Thymus (tissue), 11 donors: Measurements from ENCODE around the gene MAT1A. TPM values are rescaled to one million over a fixed set of nuclear protein-coding genes. Genes with fewer than 3 reads are reported as not detected.

Source experiments
- DNase-seq, 9 donors: peaks; one replicate each; pipeline ENCODE4 v3.0.0-alpha.2; 2013; ENCODE audit warnings: low spot score in 9 of 9, low read depth in 6 of 9, missing footprints in 1 of 9
- H3K27ac ChIP-seq, 2 donors: one replicate each; pipeline ENCODE4 v1.5.1; 2013; ENCODE audit warnings: control low read depth in 1 of 2, low read depth in 1 of 2, low read length in 1 of 2, mild to moderate bottlenecking in 1 of 2, moderate library complexity in 1 of 2
- H3K27me3 ChIP-seq, 2 donors: one replicate each; pipeline ENCODE4 v1.5.1; 2013; ENCODE audit warnings: low read length in 1 of 2; ENCODE audit not compliant: control insufficient read depth in 2 of 2, insufficient read depth in 1 of 2
- H3K36me3 ChIP-seq, 2 donors: one replicate each; pipeline ENCODE4 v1.5.1; 2013; ENCODE audit warnings: low read length in 1 of 2, mild to moderate bottlenecking in 1 of 2, moderate library complexity in 1 of 2; ENCODE audit not compliant: control insufficient read depth in 2 of 2, insufficient read depth in 2 of 2
- H3K4me1 ChIP-seq, 2 donors: one replicate each; pipeline ENCODE4 v1.5.1; 2013; ENCODE audit warnings: low read length in 2 of 2; ENCODE audit not compliant: control insufficient read depth in 2 of 2, insufficient read depth in 2 of 2
- H3K4me3 ChIP-seq, 2 donors: one replicate each; pipeline ENCODE4 v1.5.1; 2013; ENCODE audit warnings: low read length in 2 of 2, control low read depth in 1 of 2, mild to moderate bottlenecking in 1 of 2
- H3K9me3 ChIP-seq, 2 donors: one replicate each; pipeline ENCODE4 v1.5.1; 2013; ENCODE audit warnings: low read length in 1 of 2, mild to moderate bottlenecking in 1 of 2; ENCODE audit not compliant: control insufficient read depth in 2 of 2, insufficient read depth in 1 of 2
- WGBS: extraction: QIAGEN DNeasy Blood & Tissue Kit; methylation state at CpG from one replicate; pipeline ENCODE4 v1.1.7; 2013; 5-methylcytosine and 5-hydroxymethylcytosine counted together
- polyA plus RNA-seq: library from polyadenylated mRNA; stranded (reverse); fragments of 200-250 nt; gene quantifications from one replicate; pipeline ENCODE4 v1.2.3, GENCODE V29; 2013
- total RNA-seq: library from RNA; stranded (reverse); fragments of 120-200 nt; gene quantifications from one replicate; pipeline ENCODE4 v1.2.4, GENCODE V29; 2013
- donor health status: healthy.

Gene MAT1A
- total and polyA plus RNA-seq, 2 donors, result 0.38 to 0.46 TPM

DNA sequence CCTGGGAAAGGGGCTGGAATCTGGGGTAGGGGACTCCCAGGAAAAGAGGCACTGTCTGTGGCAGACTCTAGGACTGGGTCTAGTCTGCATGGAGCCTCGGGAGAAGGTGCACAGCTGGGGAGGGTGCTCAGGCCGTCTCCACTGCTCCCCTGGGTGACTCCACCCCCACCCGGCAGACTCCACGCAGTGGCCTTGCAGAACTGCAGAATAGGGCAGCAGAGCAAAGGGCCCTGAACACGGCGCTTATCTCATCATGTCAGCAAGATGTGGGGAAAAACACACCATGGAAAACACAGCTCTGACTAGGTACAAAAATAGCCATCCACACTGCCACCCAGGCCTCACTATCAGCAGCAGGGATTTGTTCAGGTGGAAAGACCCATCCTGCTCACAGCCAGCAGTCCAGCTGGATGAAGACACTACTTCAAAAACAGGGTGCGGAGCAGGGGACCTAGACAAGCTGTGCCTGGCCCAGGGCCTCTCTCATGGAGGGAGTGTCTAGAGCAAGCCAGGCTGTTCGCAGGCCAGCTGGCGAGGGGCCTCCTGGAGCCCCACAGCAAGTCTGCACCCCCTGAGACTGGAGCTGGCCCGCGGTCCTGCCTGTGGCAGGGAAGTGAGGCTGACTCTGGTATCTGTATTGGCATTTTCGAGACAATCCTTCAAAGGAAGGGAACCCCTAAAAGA lies 11.7 kb downstream of the MAT1A start:
- H3K9me3 ChIP-seq, result no peaks in the 10 kb centered on the region
- H3K4me3 ChIP-seq, result no peak overlapping the region
- 97% methylated on average over 12 of the region's 12 CpGs for WGBS
- no peaks in the 10 kb centered on the region for H3K27me3 ChIP-seq
- H3K27ac ChIP-seq, result no peak overlapping the region
- no peaks in the 10 kb centered on the region for H3K36me3 ChIP-seq
- H3K4me1 ChIP-seq, result no peaks in the 10 kb centered on the region
- no peak for DNase-seq

DNA sequence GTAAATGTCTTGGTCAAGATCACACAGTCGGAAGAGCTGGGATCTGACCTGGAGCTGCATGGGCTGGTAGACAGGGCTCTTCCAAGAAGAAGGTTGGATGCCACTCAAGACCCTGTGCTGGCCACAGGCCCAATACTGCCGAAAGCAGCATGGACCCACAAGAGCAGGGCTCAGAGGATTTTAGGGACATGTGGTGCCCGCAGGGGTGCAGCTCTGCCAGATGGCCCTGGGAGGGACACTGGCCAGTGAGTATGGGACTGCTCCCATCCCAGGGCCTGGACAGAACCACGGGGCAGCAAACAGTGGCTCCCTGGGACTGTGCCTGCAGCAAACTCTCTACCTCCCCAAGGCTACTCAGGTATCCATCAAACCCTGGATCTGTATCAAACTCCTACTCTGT lies 12.4 kb downstream of the MAT1A start:
- Histone ChIP-seq H3K4me1 (no peaks in the 10 kb centered on the region), H3K4me3 (no peak overlapping the region), H3K9me3 (no peaks in the 10 kb centered on the region), H3K27ac (no peak overlapping the region), H3K36me3 (no peaks in the 10 kb centered on the region), H3K27me3 (no peaks in the 10 kb centered on the region)
- WGBS, result 99% methylated on average over 4 of the region's 4 CpGs
- no peak for DNase-seq

DNA sequence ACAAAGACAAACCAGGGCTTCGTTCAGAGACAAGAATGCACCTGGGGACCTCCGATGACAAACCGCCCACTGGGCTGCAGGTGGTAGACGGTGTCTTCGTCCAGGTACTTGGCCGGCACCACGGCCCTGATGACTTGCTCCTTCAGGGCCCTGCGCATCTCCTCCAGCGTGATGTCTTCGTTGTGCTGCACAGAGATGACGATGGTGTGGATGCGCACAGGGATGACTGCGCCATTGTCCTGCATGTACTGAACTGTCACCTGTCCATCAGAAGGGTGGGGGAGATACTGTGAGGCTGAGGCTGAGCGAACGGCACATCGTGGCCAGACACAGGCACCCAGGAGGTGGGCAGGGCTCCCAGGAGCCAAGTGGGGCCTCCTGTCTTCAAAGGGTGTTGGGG lies 13.1 kb downstream of the MAT1A start:
- H3K4me3 ChIP-seq, result no peak overlapping the region
- no peak overlapping the region for H3K27ac ChIP-seq
- WGBS, result 97% methylated on average over 16 of the region's 16 CpGs
- H3K27me3 ChIP-seq, result no peaks in the 10 kb centered on the region
- H3K4me1 ChIP-seq, result no peaks in the 10 kb centered on the region
- no peaks in the 10 kb centered on the region for H3K36me3 ChIP-seq
- DNase-seq, result no peak
- H3K9me3 ChIP-seq, result no peaks in the 10 kb centered on the region

DNA sequence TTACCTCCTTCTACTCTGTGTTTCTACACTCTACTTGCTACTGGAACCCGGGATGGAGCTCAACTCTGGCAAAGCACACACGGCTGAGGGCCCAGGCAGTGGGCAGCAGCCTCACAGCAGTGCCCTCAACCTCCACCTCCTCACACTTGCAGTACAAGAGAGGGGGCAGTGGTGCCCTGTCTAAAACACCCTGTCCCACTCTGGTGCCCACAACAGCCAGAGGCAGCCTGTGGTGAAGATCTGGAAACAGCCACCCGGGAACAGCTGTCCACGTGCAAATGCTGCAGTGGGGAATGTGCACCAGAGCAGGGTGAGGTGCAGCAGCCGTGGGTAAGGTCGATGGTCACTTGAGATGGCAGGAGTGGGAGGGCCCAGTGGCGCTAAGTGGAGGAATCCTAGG lies 13.7 kb downstream of the MAT1A start:
- H3K27me3 ChIP-seq, result no peaks in the 10 kb centered on the region
- DNase-seq, result no peak
- no peak overlapping the region for H3K27ac ChIP-seq
- WGBS, result 90% methylated on average over 7 of the region's 7 CpGs
- H3K4me1 ChIP-seq, result no peaks in the 10 kb centered on the region
- H3K36me3 ChIP-seq, result no peaks in the 10 kb centered on the region
- H3K4me3 ChIP-seq, result no peak overlapping the region
- H3K9me3 ChIP-seq, result no peaks in the 10 kb centered on the region

DNA sequence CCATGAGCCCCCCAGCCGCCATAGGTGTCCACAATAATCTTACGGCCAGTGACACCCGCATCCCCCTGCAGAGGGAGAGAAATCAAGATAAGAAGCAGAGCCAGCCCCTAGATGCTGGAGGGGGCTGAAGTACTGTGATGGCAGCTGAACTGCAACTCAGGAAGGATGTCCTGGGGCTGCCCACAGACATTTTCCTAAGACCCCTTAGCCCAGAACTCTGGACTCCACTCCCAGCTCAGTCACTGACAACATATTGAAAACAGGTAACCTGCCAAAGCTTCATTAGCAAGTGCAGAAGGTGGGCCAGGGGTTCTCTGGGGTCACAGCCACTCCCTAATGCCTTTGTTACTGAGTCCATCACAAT lies 14.3 kb downstream of the MAT1A start:
- no peaks in the 10 kb centered on the region for H3K4me1 ChIP-seq
- H3K9me3 ChIP-seq, result no peaks in the 10 kb centered on the region
- no peak overlapping the region for H3K4me3 ChIP-seq
- no peaks in the 10 kb centered on the region for H3K36me3 ChIP-seq
- WGBS, result 94% methylated on average over 3 of the region's 3 CpGs
- no peak overlapping the region for H3K27ac ChIP-seq
- no peaks in the 10 kb centered on the region for H3K27me3 ChIP-seq
- no peak for DNase-seq

DNA sequence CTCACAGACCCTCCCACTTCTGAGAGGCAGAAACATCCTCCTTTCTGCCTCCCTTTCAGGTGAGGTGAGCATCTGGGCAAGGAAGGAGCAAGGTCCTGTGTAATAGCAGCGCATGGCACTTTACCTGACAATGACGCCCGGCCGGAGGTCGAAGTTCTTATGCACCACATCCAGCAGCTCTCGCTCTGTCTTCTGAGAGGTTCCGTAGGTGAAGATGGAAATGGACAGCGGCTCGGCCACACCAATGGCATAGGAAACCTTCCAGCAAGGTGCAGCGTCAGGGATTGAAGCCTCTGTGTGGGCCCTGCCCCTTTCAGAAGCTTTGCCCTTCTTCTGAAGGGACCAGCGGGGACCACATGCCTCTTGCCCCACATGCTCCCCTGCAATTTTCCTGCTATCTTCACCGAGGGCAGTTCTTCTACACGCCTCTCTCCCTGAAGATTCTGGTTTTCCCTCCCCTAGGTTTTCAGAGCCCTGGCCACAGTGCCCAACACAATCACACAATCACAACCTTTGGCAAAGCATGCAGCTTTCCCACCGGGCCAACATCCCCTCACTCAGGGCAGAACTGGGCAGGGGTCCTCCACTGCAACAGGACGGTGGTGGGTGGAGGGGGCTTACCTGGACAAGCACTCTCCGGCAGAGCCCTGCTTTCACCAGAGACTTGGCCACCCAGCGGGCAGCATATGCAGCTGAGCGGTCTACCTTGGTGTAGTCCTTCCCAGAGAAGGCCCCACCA lies 14.9 kb downstream of the MAT1A start:
- Histone ChIP-seq H3K4me1 (no peaks in the 10 kb centered on the region), H3K4me3 (no peak overlapping the region), H3K9me3 (no peaks in the 10 kb centered on the region), H3K36me3 (no peaks in the 10 kb centered on the region), H3K27ac (no peak overlapping the region), H3K27me3 (no peaks in the 10 kb centered on the region)
- WGBS, result 95% methylated on average over 18 of the region's 18 CpGs
- no peak for DNase-seq

DNA sequence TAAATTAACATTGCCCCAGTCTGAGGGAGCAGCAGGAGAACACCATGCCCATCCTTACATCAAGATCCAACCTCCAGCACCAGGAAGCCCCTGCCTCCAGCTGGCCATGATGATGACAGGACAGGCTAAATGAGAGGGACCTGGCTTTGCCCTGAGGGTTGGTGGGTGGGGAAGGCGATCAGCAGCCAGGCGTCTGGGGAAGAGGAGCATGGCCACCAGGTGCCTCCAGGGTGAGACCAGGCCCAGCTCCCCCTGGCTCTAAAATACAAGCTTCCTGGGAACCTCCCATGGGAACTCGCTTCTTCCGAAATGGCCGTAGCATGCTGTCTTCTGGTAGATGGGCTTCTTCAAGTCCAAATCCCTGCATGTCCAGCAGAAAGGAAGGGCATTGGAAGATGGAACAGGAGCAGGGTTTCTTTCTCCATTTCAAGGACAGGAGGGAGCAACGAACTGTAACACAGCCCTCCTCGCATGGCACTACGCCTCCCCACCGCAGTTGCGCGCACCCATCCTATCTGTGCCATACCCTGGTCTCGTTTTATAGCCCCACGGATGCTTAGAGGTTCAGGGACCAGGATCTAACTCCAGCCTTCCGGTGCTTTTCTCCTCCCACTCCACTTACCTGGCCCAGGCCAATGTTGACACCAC lies 15.8 kb downstream of the MAT1A start:
- Histone ChIP-seq H3K36me3 (no peaks in the 10 kb centered on the region), H3K27me3 (no peaks in the 10 kb centered on the region), H3K27ac (no peak overlapping the region), H3K4me1 (no peaks in the 10 kb centered on the region), H3K4me3 (no peak overlapping the region), H3K9me3 (no peaks in the 10 kb centered on the region)
- WGBS, result 94% methylated on average over 14 of the region's 14 CpGs
- no peak for DNase-seq

DNA sequence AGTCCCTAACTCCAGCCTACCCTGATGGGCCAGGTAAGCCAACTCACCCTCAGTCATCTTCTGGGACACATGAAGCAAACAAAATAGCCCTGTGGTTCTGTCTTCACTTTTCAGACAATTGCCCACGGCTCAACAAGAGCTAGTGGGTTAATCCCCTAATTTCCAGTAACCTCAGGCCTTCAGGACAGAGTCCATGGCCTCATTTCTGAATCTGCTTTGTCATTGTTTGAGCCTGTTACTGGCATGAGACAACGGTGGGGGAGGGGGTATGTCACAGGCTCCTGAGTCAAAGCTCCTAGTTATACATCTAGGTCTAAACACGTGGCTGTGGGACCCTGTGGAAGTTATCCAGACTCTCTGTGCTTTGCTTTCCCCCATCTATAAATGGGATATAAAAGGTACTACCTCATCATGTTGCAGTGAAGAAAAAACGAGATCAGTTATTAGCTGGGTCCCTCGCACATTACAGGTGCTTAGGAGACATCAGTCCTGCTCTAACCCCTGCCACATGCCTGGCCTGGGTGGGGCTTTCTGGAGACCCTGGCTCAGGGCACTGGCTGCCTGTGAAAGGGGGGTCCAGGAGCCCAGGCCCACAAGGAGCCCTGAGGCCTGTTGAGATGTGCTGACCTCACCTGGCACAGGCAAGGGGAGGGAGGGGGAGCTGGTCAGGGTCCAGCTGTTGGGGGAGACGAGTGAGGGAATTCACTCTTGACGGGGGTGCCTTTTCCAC lies 16.5 kb downstream of the MAT1A start:
- DNase-seq, result no peak
- Histone ChIP-seq H3K36me3 (no peaks in the 10 kb centered on the region), H3K27me3 (no peaks in the 10 kb centered on the region), H3K9me3 (no peaks in the 10 kb centered on the region), H3K27ac (no peak overlapping the region), H3K4me3 (no peak overlapping the region), H3K4me1 (no peaks in the 10 kb centered on the region)
- whole genome bisulfite sequencing, result 75% methylated on average over 7 of the region's 7 CpGs

DNA sequence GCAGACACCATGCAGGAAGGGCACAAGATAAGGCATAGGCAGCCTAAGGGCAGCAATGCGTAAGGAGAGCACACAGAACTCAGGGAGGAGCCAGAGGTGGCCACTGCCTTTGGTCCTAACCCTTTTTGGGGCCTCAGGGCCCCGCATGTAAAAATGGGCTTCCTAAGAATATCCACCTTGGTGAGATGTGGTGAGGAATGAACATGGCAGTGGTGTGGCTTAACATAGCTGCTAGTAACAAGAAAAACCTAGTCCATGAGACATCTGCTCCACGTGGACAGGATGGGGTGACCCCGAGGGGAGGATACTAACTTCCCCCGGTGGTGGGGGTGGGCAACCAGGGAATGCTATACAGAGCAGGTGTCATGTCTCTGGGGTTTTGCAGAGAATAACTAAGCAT lies 18.0 kb downstream of the MAT1A start:
- DNase-seq, result no peak
- Histone ChIP-seq H3K4me3 (no peak overlapping the region), H3K9me3 (no peaks in the 10 kb centered on the region), H3K27me3 (no peaks in the 10 kb centered on the region), H3K36me3 (no peaks in the 10 kb centered on the region), H3K4me1 (no peaks in the 10 kb centered on the region), H3K27ac (no peak overlapping the region)
- 55% methylated on average over 5 of the region's 5 CpGs for WGBS
